ENCODE results near the gene ADGRL3. TPM values are rescaled to one million over a fixed set of nuclear protein-coding genes. Genes with fewer than 3 reads are reported as not detected.

Gene ADGRL3
- total and polyA plus RNA-seq, 9 donors = 0.88 to 9.5 (median 2.5) TPM

DNA sequence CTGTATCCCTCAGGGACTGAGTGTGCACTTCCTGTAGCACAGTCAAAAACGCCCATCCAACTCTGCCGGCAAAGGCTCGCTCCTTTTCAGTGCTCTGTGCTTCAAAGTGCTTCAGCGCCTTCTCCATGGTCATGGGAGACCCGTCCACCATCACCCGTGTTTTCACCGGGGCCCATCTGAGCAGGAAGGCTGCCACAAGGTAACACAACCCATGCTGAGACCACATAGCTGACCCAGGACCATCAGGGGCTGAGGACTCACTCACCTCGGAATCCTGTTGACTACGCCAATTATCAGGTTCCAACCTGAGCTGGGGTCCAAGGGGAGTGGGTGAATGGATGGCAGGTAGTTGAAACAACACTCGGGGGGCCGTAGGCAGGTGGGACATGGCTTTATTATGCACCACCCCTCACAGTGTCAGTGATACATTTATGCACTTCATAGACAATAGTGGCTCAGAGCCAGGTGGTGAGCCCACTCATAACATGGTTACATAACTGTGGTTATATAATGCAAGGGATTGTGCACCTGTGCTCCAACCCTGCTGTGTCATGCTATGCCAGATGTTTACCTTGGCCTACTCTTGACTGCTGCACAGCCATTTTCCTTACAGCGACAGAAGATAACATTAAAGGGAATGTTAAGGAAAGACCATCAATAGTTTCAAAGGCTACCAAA, 227.8 kb downstream of the ADGRL3 start:
- Histone ChIP-seq H3K27ac (no peak overlapping the region), H3K4me1 (ENCODE audit: insufficient read depth) (no peaks in the 10 kb centered on the region), H3K4me3 (no peak overlapping the region), H3K36me3 (no peaks in the 10 kb centered on the region), H3K9me3 (no peaks in the 10 kb centered on the region), H3K27me3 (no peaks in the 10 kb centered on the region)
- intact Hi-C loops (cut with DNase I) = no loop called here
- TF ChIP-seq, protein P1, sequence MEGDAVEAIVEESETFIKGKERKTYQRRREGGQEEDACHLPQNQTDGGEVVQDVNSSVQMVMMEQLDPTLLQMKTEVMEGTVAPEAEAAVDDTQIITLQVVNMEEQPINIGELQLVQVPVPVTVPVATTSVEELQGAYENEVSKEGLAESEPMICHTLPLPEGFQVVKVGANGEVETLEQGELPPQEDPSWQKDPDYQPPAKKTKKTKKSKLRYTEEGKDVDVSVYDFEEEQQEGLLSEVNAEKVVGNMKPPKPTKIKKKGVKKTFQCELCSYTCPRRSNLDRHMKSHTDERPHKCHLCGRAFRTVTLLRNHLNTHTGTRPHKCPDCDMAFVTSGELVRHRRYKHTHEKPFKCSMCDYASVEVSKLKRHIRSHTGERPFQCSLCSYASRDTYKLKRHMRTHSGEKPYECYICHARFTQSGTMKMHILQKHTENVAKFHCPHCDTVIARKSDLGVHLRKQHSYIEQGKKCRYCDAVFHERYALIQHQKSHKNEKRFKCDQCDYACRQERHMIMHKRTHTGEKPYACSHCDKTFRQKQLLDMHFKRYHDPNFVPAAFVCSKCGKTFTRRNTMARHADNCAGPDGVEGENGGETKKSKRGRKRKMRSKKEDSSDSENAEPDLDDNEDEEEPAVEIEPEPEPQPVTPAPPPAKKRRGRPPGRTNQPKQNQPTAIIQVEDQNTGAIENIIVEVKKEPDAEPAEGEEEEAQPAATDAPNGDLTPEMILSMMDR (IDR thresholded peaks at IDR 0.05) = no peak
- DNase-seq = no peak
- 86 to 88% (median 87%) methylated on average over 12 of the region's 12 CpGs for WGBS, 3 donors

DNA sequence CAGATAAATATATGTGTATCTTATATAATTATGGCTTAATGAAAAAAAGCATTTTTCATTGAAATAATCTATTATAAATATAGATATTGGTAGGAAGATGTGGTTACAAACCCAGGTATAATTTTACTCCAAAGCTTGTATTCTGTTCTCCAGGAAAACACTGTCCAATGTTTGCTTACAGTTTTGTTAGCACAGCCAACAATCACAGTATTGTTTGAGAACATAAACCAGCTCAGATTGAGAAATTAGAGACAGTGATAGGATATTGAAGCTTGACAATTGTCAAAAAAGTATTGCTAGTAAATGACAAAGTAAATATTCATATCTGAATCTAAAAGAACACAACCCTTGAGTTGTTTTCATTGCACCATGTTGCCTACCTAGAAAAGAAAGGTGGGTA, 228.8 kb downstream of the ADGRL3 start:
- Histone ChIP-seq H3K27ac (no peak overlapping the region), H3K4me1 (ENCODE audit: insufficient read depth) (no peaks in the 10 kb centered on the region), H3K27me3 (no peaks in the 10 kb centered on the region), H3K36me3 (no peaks in the 10 kb centered on the region), H3K4me3 (no peak overlapping the region), H3K9me3 (no peaks in the 10 kb centered on the region)
- no peak for DNase-seq
- TF ChIP-seq, protein P1 (IDR thresholded peaks at IDR 0.05) = no peak
- TF ChIP-seq POLR2A (IDR thresholded peaks at IDR 0.05) = no peak
- no peak for TF ChIP-seq EP300 (IDR thresholded peaks at IDR 0.05)
- intact Hi-C loops (cut with DNase I) = no loop called here

DNA sequence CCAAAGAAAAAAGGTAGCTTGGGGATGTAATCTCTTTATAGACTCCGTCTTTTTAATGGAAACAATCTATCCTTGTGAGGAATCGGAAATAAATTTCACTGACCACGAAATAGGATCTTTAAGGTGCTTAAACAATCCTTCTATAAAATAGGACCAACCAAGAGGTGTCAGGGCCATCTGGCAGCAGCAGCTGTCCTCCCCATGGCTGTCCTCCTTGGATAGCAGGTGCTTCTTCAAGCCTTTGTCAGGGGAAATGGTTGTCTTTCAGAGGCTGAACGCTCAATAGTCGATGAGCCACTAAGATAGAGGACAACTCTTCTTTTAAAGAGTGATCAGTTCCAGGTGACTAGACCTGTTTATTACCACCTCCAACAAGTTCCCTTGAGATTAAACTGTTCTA, 231.0 kb downstream of the ADGRL3 start:
- 89 to 91% (median 91%) methylated on average over 5 of the region's 5 CpGs for WGBS, 3 donors
- intact Hi-C loops (cut with DNase I) = no loop called here

DNA sequence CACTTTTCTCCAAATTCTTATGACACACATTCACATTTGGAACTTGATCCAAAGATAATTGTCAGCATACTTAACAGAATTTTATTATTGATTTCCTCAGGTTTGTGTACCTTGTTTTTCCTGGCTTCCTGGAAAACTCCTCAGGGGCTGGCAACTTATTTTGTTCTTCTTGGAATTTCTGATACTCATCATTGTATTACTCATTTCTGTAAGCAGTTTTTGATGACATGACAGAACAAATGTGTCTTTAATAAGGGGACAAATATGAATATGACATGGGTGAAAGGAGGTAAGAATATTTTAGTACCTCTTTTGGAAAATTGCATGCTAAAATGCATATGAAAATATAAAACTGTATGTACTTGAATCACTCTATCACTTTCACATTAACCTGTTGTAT, 237.8 kb downstream of the ADGRL3 start:
- H3K27ac ChIP-seq = no peak overlapping the region
- TF ChIP-seq POLR2A (IDR thresholded peaks at IDR 0.05) = no peak
- TF ChIP-seq, protein P1 (IDR thresholded peaks at IDR 0.05) = no peak
- H3K9me3 ChIP-seq = no peaks in the 10 kb centered on the region
- intact Hi-C loops (cut with DNase I) = no loop called here
- H3K27me3 ChIP-seq = no peaks in the 10 kb centered on the region
- no peaks in the 10 kb centered on the region for H3K4me1 ChIP-seq (ENCODE audit: insufficient read depth)
- no peaks in the 10 kb centered on the region for H3K36me3 ChIP-seq
- no peak for DNase-seq
- H3K4me3 ChIP-seq = no peak overlapping the region

More for the DNA sequence above, 231.0 kb downstream of the ADGRL3 start:
- no peak overlapping the region for H3K4me3 ChIP-seq
- H3K27ac ChIP-seq = no peak overlapping the region
- H3K36me3 ChIP-seq = no peaks in the 10 kb centered on the region
- TF ChIP-seq POLR2A (IDR thresholded peaks at IDR 0.05) (no peak), EP300 (IDR thresholded peaks at IDR 0.05) (no peak)
- TF ChIP-seq, protein P1 (IDR thresholded peaks at IDR 0.05) = no peak
- H3K4me1 ChIP-seq (ENCODE audit: insufficient read depth) = no peaks in the 10 kb centered on the region
- no peaks in the 10 kb centered on the region for H3K27me3 ChIP-seq
- DNase-seq = no peak
- H3K9me3 ChIP-seq = no peaks in the 10 kb centered on the region
